ENCODE data around the gene EML2.

Gene EML2

GRCh38 chr19:45659096-45659729 is 20.0 kb upstream of the EML2 start:
- H3K4me1 ChIP-seq (ENCODE audit: control insufficient read depth in 1 of 2, insufficient read depth in 1 of 2, low read depth in 1 of 2, low read length in 1 of 2): no peaks in the 10 kb centered on the region
- no peak overlapping the region for H3K4me3 ChIP-seq (ENCODE audit: low read depth in 1 of 2, low read length in 1 of 2)
- no peaks in the 10 kb centered on the region for H3K9me3 ChIP-seq
- no peak overlapping the region for H3K27ac ChIP-seq
- no peak for TF ChIP-seq CTCF (IDR thresholded peaks at IDR 0.05)
- no peaks in the 10 kb centered on the region for H3K36me3 ChIP-seq
- H3K27me3 ChIP-seq: peaks cover 33% of the 10 kb centered on the region

- TF ChIP-seq CTCF (IDR thresholded peaks at IDR 0.05): no peak
- Histone ChIP-seq H3K4me3 (ENCODE audit: low read depth in 1 of 2, low read length in 1 of 2) (no peak overlapping the region), H3K27me3 (peaks cover 41% of the 10 kb centered on the region), H3K36me3 (no peaks in the 10 kb centered on the region), H3K9me3 (no peaks in the 10 kb centered on the region), H3K4me1 (ENCODE audit: control insufficient read depth in 1 of 2, insufficient read depth in 1 of 2, low read depth in 1 of 2, low read length in 1 of 2) (no peaks in the 10 kb centered on the region), H3K27ac (no peak overlapping the region)
These were observed 18.4 kb upstream of the EML2 start for GRCh38 chr19:45657520-45658167.

- Histone ChIP-seq H3K4me3 (ENCODE audit: low read depth in 1 of 2, low read length in 1 of 2) (no peak overlapping the region), H3K9me3 (no peaks in the 10 kb centered on the region), H3K36me3 (no peaks in the 10 kb centered on the region), H3K27me3 (peaks cover 35% of the 10 kb centered on the region), H3K4me1 (ENCODE audit: control insufficient read depth in 1 of 2, insufficient read depth in 1 of 2, low read depth in 1 of 2, low read length in 1 of 2) (no peaks in the 10 kb centered on the region), H3K27ac (no peak overlapping the region)
- TF ChIP-seq CTCF (IDR thresholded peaks at IDR 0.05): no peak
These were observed 15.9 kb upstream of the EML2 start for GRCh38 chr19:45655073-45655472.

GRCh38 chr19:45653634-45654033 is 14.4 kb upstream of the EML2 start:
- no peaks in the 10 kb centered on the region for H3K4me1 ChIP-seq (ENCODE audit: control insufficient read depth in 1 of 2, insufficient read depth in 1 of 2, low read depth in 1 of 2, low read length in 1 of 2)
- no peaks in the 10 kb centered on the region for H3K9me3 ChIP-seq
- H3K4me3 ChIP-seq (ENCODE audit: low read depth in 1 of 2, low read length in 1 of 2): no peak overlapping the region
- peaks cover 26% of the 10 kb centered on the region for H3K27me3 ChIP-seq
- H3K27ac ChIP-seq: no peak overlapping the region
- H3K36me3 ChIP-seq: no peaks in the 10 kb centered on the region
- no peak for TF ChIP-seq CTCF (IDR thresholded peaks at IDR 0.05)

GRCh38 chr19:45650722-45651121 is 11.5 kb upstream of the EML2 start:
- peaks cover 39% of the 10 kb centered on the region for H3K27me3 ChIP-seq
- H3K9me3 ChIP-seq: no peaks in the 10 kb centered on the region
- H3K36me3 ChIP-seq: no peaks in the 10 kb centered on the region
- no peak overlapping the region for H3K4me3 ChIP-seq (ENCODE audit: low read depth in 1 of 2, low read length in 1 of 2)
- no peak for TF ChIP-seq CTCF (IDR thresholded peaks at IDR 0.05)
- peaks cover 4 to 5% of the 10 kb centered on the region in 2 experiments for H3K4me1 ChIP-seq (ENCODE audit: control insufficient read depth in 1 of 2, insufficient read depth in 1 of 2, low read depth in 1 of 2, low read length in 1 of 2)
- no peak overlapping the region for H3K27ac ChIP-seq
